Stimulated activated CD4-positive, alpha-beta T cell treated with anti-CD3 and anti-CD28 coated beads, Interleukin-12 subunit alpha, Interleukin-12 subunit beta, amount 100 ng/mL, for 24 hours (primary cell): ENCODE measurements around the gene KLRC4.
"Not testable (repeated sequence)": the region's sequence is repeated elsewhere in the genome, so short reads cannot be mapped to it uniquely, and the experiment has no call there.

Experiments used
- DNase-seq, 2 experiments: peaks; one replicate each; pipeline ENCODE4 v3.0.0-alpha.2; 2020; ENCODE audit warnings: low read depth in 2 of 2

The KLRC4 gene

GRCh38 chr12:10397296-10397695 lies 12.3 kb downstream of the KLRC4 start:
- no peak for DNase-seq

GRCh38 chr12:10396176-10396575 lies 13.4 kb downstream of the KLRC4 start:
- not testable (repeated sequence) for DNase-seq

GRCh38 chr12:10395390-10395998 lies 14.1 kb downstream of the KLRC4 start:
- DNase-seq = no peak

- not testable (repeated sequence) for DNase-seq
Observed at GRCh38 chr12:10394531-10395152, 14.9 kb downstream of the KLRC4 start.

- DNase-seq = no peak
Observed at GRCh38 chr12:10393291-10393690, 16.3 kb downstream of the KLRC4 start.

GRCh38 chr12:10392394-10392930 lies 17.1 kb downstream of the KLRC4 start:
- DNase-seq = no peak

GRCh38 chr12:10390991-10391390 lies 18.6 kb downstream of the KLRC4 start:
- DNase-seq = not testable (repeated sequence)

GRCh38 chr12:10389904-10390303 lies 19.7 kb downstream of the KLRC4 start, which contains the start of gene KLRK1:
KLRK1 (minus strand) TSS chr12:10390041; CDS start chr12:10388810, 1,231 bp downstream.
- DNase-seq = no peak

- DNase-seq = no peak
Observed at GRCh38 chr12:10388624-10389413, 20.7 kb downstream of the KLRC4 start.

GRCh38 chr12:10387498-10387897 lies 22.1 kb downstream of the KLRC4 start:
- DNase-seq = not testable (repeated sequence)

- DNase-seq = no peak
Observed at GRCh38 chr12:10386857-10387256, 22.7 kb downstream of the KLRC4 start.

GRCh38 chr12:10385166-10385613 lies 24.4 kb downstream of the KLRC4 start:
- DNase-seq = no peak

GRCh38 chr12:10384191-10384590 lies 25.4 kb downstream of the KLRC4 start:
- DNase-seq = no peak

- no peak for DNase-seq
Observed at GRCh38 chr12:10381928-10382628, 27.5 kb downstream of the KLRC4 start.

GRCh38 chr12:10378737-10379136 lies 30.8 kb downstream of the KLRC4 start:
- not testable (repeated sequence) for DNase-seq

- no peak for DNase-seq
Observed at GRCh38 chr12:10374624-10375018, 34.9 kb downstream of the KLRC4 start.

GRCh38 chr12:10372559-10372958 lies 37.0 kb downstream of the KLRC4 start:
- no peak for DNase-seq

GRCh38 chr12:10371893-10372535 lies 37.5 kb downstream of the KLRC4 start:
- DNase-seq = not testable (repeated sequence)

GRCh38 chr12:10369557-10370415 lies 39.8 kb downstream of the KLRC4 start:
- no peak for DNase-seq
